OCI-LY3 (cell line): ENCODE measurements around the gene CCL21.
"Not testable (repeated sequence)": the region's sequence is repeated elsewhere in the genome, so short reads cannot be mapped to it uniquely, and the experiment has no call there.

Experiments used
- H2AFZ ChIP-seq: fragments of 200-600, 300-600 bp; shearing (Covaris generic); 2 replicates; pipeline ENCODE4 v1.6.0; 2014; ENCODE audit warnings: antibody characterized with exemption, low read depth, low read length
- H3K27ac ChIP-seq: fragments of 200-600, 300-600 bp; sonication (generic); 2 replicates; pipeline ENCODE4 v1.5.1; 2014; ENCODE audit warnings: mild to moderate bottlenecking, low read length, moderate library complexity, mixed read lengths
- H3K27me3 ChIP-seq: fragments of 200-600, 300-600 bp; sonication (generic); 2 replicates; pipeline ENCODE4 v1.6.1; 2014; ENCODE audit warnings: low read depth, low read length, mixed read lengths
- H3K36me3 ChIP-seq: fragments of 200-600, 300-600 bp; sonication (generic); replicated peaks from 2 replicates; pipeline ENCODE3; 2014; ENCODE audit warnings: low read depth, low read length, mixed read lengths
- H3K4me1 ChIP-seq: fragments of 300-600, 200-600 bp; sonication (generic); 2 replicates; pipeline ENCODE4 v1.6.1; 2014; ENCODE audit warnings: low read length, mixed read lengths
- H3K4me2 ChIP-seq: fragments of 200-600, 300-600 bp; sonication (generic); 2 replicates; pipeline ENCODE4 v1.6.1; 2014; ENCODE audit warnings: low read length, mixed read lengths
- H3K4me3 ChIP-seq: fragments of 300-600, 200-600 bp; sonication (generic); 2 replicates; pipeline ENCODE4 v1.5.1; 2014; ENCODE audit warnings: antibody characterized with exemption, mild to moderate bottlenecking, low read length, moderate library complexity
- H3K79me2 ChIP-seq: fragments of 300-600, 200-600 bp; shearing (Covaris generic); 2 replicates; pipeline ENCODE4 v1.6.1; 2014; ENCODE audit warnings: mild to moderate bottlenecking, low read length, mixed read lengths
- H3K9ac ChIP-seq: fragments of 300-600, 200-600 bp; shearing (Covaris generic); 2 replicates; pipeline ENCODE4 v1.6.0; 2014; ENCODE audit warnings: mild to moderate bottlenecking, low read length, moderate library complexity
- H3K9me3 ChIP-seq: fragments of 200-600, 300-600 bp; shearing (Covaris generic); 2 replicates; pipeline ENCODE4 v1.6.1; 2014; ENCODE audit warnings: low read length, mixed read lengths; ENCODE audit not compliant: insufficient read depth
- H4K20me1 ChIP-seq: fragments of 200-600, 300-600 bp; sonication (generic); 2 replicates; pipeline ENCODE4 v1.6.1; 2016; ENCODE audit warnings: low read length, mixed read lengths; ENCODE audit not compliant: insufficient read depth
- EZH2phosphoT487 ChIP-seq: fragments of 200-600 bp; shearing (Covaris generic); IDR thresholded peaks from 2 replicates; pipeline ENCODE4 v1.6.1; 2018; ENCODE audit warnings: antibody characterized with exemption, mixed run types, low read depth
- TF ChIP-seq, protein P1 (sequence below): fragments of 200-600, 300-600 bp; sonication (generic); IDR thresholded peaks from 2 replicates; pipeline ENCODE4 v1.5.1; 2014; ENCODE audit warnings: antibody characterized with exemption, low read length, low read depth

CCL21 gene

DNA sequence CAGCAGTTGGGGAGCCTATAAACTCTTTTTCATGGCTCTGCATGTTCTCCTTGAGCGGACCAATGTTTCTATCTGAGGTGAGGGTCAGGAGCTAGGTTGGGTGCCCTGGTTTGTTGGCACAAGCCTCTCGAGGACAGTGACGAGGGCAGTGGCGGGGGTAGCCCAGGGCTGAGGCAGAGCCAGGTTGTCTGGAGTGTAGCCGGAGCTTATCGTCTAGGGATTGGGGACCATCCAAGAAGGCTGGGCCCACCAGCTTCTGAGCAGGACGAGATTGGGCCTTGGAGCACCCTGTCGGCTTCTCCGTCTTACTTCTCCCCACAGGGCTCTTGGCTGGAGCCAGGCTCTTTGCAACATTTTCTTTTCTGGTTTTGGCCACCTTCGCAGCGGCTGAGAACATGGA is 13.2 kb upstream of the CCL21 start:
- TF ChIP-seq, protein P1, sequence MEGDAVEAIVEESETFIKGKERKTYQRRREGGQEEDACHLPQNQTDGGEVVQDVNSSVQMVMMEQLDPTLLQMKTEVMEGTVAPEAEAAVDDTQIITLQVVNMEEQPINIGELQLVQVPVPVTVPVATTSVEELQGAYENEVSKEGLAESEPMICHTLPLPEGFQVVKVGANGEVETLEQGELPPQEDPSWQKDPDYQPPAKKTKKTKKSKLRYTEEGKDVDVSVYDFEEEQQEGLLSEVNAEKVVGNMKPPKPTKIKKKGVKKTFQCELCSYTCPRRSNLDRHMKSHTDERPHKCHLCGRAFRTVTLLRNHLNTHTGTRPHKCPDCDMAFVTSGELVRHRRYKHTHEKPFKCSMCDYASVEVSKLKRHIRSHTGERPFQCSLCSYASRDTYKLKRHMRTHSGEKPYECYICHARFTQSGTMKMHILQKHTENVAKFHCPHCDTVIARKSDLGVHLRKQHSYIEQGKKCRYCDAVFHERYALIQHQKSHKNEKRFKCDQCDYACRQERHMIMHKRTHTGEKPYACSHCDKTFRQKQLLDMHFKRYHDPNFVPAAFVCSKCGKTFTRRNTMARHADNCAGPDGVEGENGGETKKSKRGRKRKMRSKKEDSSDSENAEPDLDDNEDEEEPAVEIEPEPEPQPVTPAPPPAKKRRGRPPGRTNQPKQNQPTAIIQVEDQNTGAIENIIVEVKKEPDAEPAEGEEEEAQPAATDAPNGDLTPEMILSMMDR = no peak
- no peak for TF ChIP-seq EZH2phosphoT487
- Histone ChIP-seq H3K36me3 (no peaks in the 10 kb centered on the region), H2AFZ (no peak overlapping the region), H3K9me3 (no peaks in the 10 kb centered on the region), H3K4me1 (no peaks in the 10 kb centered on the region), H4K20me1 (no peaks in the 10 kb centered on the region), H3K27me3 (0 out of 2 replicates have a peak, but pooled peaks cover 3% of the 10 kb centered on the region), H3K27ac (no peak overlapping the region), H3K79me2 (no peaks in the 10 kb centered on the region), H3K4me3 (no peak overlapping the region), H3K4me2 (no peak overlapping the region), H3K9ac (no peak overlapping the region)

DNA sequence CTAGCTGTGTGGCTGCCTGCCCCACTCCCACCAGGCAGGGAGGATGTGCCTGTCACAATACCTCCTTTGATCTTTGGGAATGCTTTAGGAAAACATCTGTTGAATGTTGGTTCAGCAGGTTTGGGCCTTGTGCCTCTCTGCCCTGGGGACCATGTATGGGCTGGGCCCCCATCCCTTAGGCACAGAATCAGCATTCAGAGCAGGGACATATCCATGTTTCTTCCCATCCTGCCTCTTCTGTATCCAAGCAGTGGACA is 9.8 kb upstream of the CCL21 start:
- H3K9ac ChIP-seq, H3K27ac ChIP-seq, H3K79me2 ChIP-seq, H3K27me3 ChIP-seq, H3K36me3 ChIP-seq, H2AFZ ChIP-seq, H4K20me1 ChIP-seq, H3K4me3 ChIP-seq, H3K4me2 ChIP-seq, H3K9me3 ChIP-seq, H3K4me1 ChIP-seq: not testable (repeated sequence)

DNA sequence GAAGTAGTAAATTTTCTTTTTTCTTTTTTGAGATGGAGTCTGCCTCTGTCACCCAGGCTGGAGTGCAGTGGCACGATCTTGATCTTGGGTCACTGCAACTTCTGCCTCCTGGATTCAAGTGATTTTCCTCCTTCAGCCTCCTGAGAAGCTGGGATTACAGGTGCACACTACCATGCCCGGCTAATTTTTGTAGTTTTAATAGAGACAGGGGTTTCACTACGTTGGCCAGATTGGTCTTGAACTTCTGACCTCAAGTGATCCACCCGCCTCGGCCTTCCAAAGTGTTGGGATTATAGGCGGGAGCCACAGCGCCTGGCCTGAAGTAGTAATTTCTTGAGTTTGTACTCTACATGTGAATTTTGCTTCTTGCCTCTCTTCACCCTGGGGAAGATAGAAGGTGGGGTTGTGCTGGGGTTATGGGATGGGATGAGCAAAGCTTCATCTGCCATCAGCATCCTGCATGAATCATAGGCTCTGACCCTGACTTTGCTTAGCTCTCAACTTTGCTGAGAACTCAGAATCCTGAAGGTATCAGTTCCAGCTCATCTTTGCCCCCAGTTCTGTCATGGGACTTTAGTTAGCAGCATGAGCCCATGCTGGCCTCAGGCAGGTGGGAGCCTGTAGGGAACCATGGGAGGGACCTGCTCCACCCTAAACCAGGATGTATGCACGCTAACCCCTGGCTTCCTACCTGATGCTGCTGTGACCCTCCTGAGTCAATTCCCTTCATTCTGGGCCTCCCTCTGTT is 9.3 kb upstream of the CCL21 start:
- TF ChIP-seq EZH2phosphoT487 = no peak
- TF ChIP-seq, protein P1 = no peak
- Histone ChIP-seq H3K4me2 (no peak overlapping the region), H2AFZ (no peak overlapping the region), H3K27me3 (peaks cover 3% of the 10 kb centered on the region), H3K9ac (no peak overlapping the region), H3K36me3 (no peaks in the 10 kb centered on the region), H3K9me3 (no peaks in the 10 kb centered on the region), H4K20me1 (no peaks in the 10 kb centered on the region), H3K4me3 (no peak overlapping the region), H3K79me2 (no peaks in the 10 kb centered on the region), H3K27ac (no peak overlapping the region), H3K4me1 (no peaks in the 10 kb centered on the region)

DNA sequence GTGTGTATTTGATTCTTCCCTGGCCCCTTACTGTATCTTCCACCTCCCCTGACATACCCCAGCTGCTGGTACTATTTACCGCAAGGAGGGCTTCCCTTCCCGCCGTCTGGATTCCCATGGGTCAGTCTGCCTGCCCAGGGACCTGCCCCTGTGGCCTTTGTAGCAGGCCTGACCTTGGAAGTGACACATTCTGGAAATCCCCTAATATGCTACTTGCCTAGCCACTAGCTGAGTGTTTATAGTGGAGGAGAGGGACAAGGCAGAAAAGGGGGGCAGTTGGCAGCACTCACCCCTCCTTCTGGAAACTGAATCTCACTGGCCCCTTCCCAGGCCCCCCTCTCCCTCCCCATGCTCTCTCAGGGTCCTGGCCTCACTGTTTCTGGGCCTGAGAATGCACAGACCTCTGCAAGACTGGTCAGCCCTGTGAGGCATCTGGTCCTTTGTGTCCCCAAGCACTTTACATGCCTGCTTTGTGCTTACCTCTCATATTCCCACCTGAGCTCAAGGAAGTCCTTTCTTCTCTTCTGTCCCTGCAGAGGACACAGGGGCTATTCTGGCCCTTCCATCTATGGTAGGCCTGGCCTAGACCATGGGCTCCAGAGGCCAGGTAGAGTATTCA is 8.2 kb upstream of the CCL21 start:
- H3K4me3 ChIP-seq = no peak overlapping the region
- no peak overlapping the region for H2AFZ ChIP-seq
- no peak overlapping the region for H3K9ac ChIP-seq
- H3K9me3 ChIP-seq = no peaks in the 10 kb centered on the region
- H3K36me3 ChIP-seq = no peaks in the 10 kb centered on the region
- TF ChIP-seq EZH2phosphoT487 = no peak
- TF ChIP-seq, protein P1 = no peak
- H3K4me2 ChIP-seq = no peak overlapping the region
- H3K4me1 ChIP-seq = no peaks in the 10 kb centered on the region
- no peak overlapping the region for H3K27ac ChIP-seq
- H3K27me3 ChIP-seq = peaks cover 11% of the 10 kb centered on the region
- H3K79me2 ChIP-seq = no peaks in the 10 kb centered on the region
- no peaks in the 10 kb centered on the region for H4K20me1 ChIP-seq
